ENCODE measurements around the gene DLG4. TPM values are rescaled to one million over a fixed set of nuclear protein-coding genes. Genes with fewer than 3 reads are reported as not detected.

The DLG4 gene
- total RNA-seq (2022) (2.0 and 4.6 TPM in 2 replicates), Bru-seq, nascent RNA (percentile 23 among the genes with signal in this experiment), BruChase-seq, experiment 1, labeled RNA remaining after a 6-hour chase (percentile 29 among the genes with signal in this experiment), BruChase-seq, experiment 2, labeled RNA remaining after a 2-hour chase (percentile 26 among the genes with signal in this experiment)
- long read RNA-seq = 0 reads

DNA sequence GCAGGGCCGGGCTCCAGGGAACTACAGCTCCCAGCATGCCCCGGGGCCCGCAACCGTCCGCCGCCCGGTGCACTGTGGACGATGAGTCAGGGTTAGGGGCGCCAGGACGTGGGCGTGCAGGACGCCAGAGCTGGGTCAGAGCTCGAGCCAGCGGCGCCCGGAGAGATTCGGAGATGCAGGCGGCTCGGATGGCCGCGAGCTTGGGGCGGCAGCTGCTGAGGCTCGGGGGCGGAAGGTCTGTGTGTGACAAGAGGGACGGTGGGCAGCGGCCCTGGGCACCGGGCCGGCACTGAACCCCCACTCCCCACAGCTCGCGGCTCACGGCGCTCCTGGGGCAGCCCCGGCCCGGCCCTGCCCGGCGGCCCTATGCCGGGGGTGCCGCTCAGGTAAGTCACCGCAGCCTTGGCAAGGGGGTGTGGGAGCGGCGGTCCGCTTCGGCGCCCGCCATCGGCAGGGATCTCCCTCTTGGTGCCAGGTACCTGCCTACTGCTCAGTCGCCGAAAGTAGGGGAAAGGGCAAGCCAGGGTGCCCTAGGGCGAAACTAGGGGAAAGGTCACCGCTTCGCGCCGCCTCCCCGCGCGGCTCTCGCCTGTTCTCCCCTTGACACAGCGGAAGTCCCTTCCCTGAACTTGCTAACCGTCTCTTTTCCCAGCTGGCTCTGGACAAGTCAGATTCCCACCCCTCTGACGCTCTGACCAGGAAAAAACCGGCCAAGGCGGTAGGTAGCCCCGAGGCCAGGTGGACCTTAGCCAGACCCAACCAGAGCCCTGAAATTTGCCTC, at the start of gene DLG4, which contains the start of gene ACADVL:
TSS of gene DLG4 (minus strand) at position 25 of the 781 bp plus-strand sequence.
TSS of gene ACADVL (plus strand) at position 127 of the 781 bp plus-strand sequence. CDS start at position 174, 47 bp downstream.
- CTCF ChIA-PET = interaction anchor here (0.9 to 2.1 kb wide), 6 partner anchors 14 to 298 kb away, joined by 3 to 11 read pairs (median 4); partner anchors contain the start of gene DVL2
- Mint-ChIP-seq H3K9me3 (ENCODE audit: low read depth, unreplicated experiment) (no peaks in the 10 kb centered on the region), H3K27ac (ENCODE audit: unreplicated experiment) (peak within 1 kb of the TSS; percentile 94), H3K27me3 (ENCODE audit: unreplicated experiment) (peaks cover 14% of the 10 kb centered on the region), H3K4me1 (ENCODE audit: low read depth, unreplicated experiment) (no peaks in the 10 kb centered on the region), H3K36me3 (ENCODE audit: insufficient read depth, unreplicated experiment) (peaks cover 44% of the 10 kb centered on the region), H3K4me3 (ENCODE audit: low read depth, unreplicated experiment) (peak within 1 kb of the TSS; percentile 96)
- intact Hi-C loops (cut with micrococcal nuclease; ENCODE audit: unreplicated experiment) = no loop called here
- TF ChIP-seq CTCF (IDR thresholded peaks at IDR 0.05; ENCODE audit: unreplicated experiment) = no peak
- DNase-seq = peak; percentile 84
- BruUV-seq (replicated peaks) = TSS peak; percentile 25

GRCh38 chr17:7266784-7267183, 47.1 kb upstream of the DLG4 start:
- Mint-ChIP-seq H3K36me3 (ENCODE audit: insufficient read depth, unreplicated experiment) (peaks cover 27% of the 10 kb centered on the region), H3K4me3 (ENCODE audit: low read depth, unreplicated experiment) (no peak overlapping the region), H3K9me3 (ENCODE audit: low read depth, unreplicated experiment) (no peaks in the 10 kb centered on the region), H3K4me1 (ENCODE audit: low read depth, unreplicated experiment) (peaks cover 20% of the 10 kb centered on the region), H3K27me3 (ENCODE audit: unreplicated experiment) (no peaks in the 10 kb centered on the region), H3K27ac (ENCODE audit: unreplicated experiment) (no peak overlapping the region)
- TF ChIP-seq CTCF (IDR thresholded peaks at IDR 0.05; ENCODE audit: unreplicated experiment) = no peak
- no TSS peak for BruUV-seq (replicated peaks)
- CTCF ChIA-PET = no interaction called here
- no peak for DNase-seq
- intact Hi-C loops (cut with micrococcal nuclease; ENCODE audit: unreplicated experiment) = no loop called here

- Mint-ChIP-seq H3K9me3 (ENCODE audit: low read depth, unreplicated experiment) (no peaks in the 10 kb centered on the region), H3K27ac (ENCODE audit: unreplicated experiment) (peak overlapping the region; percentile 94), H3K27me3 (ENCODE audit: unreplicated experiment) (no peaks in the 10 kb centered on the region), H3K4me3 (ENCODE audit: low read depth, unreplicated experiment) (peak overlapping the region; percentile 90), H3K36me3 (ENCODE audit: insufficient read depth, unreplicated experiment) (peaks cover 57% of the 10 kb centered on the region), H3K4me1 (ENCODE audit: low read depth, unreplicated experiment) (peaks cover 20% of the 10 kb centered on the region)
- intact Hi-C loops (cut with micrococcal nuclease; ENCODE audit: unreplicated experiment) = no loop called here
- CTCF ChIA-PET = interaction anchor here (0.6 to 0.7 kb wide), 2 partner anchors 16 to 32 kb away, joined by 3 read pairs; no protein-coding TSS in a partner anchor
- DNase-seq = no peak
- no peak for TF ChIP-seq CTCF (IDR thresholded peaks at IDR 0.05; ENCODE audit: unreplicated experiment)
- BruUV-seq (replicated peaks) = no TSS peak
Observed at GRCh38 chr17:7263801-7264078, 44.1 kb upstream of the DLG4 start.

- BruUV-seq (replicated peaks) = TSS peak; percentile 25
- Mint-ChIP-seq H3K27me3 (ENCODE audit: unreplicated experiment) (no peaks in the 10 kb centered on the region), H3K4me3 (ENCODE audit: low read depth, unreplicated experiment) (peak overlapping the region; percentile 90), H3K4me1 (ENCODE audit: low read depth, unreplicated experiment) (peaks cover 20% of the 10 kb centered on the region), H3K9me3 (ENCODE audit: low read depth, unreplicated experiment) (no peaks in the 10 kb centered on the region), H3K27ac (ENCODE audit: unreplicated experiment) (peak overlapping the region; percentile 94), H3K36me3 (ENCODE audit: insufficient read depth, unreplicated experiment) (peaks cover 63% of the 10 kb centered on the region)
- CTCF ChIA-PET = interaction anchor here (0.7 to 1.0 kb wide), 2 partner anchors 21 to 33 kb away, joined by 3 to 5 read pairs; partner anchors contain the start of gene GABARAP
- intact Hi-C loops (cut with micrococcal nuclease; ENCODE audit: unreplicated experiment) = no loop called here
- DNase-seq = peak; percentile 68
- no peak for TF ChIP-seq CTCF (IDR thresholded peaks at IDR 0.05; ENCODE audit: unreplicated experiment)
Observed at GRCh38 chr17:7262935-7263800, 43.5 kb upstream of the DLG4 start.

All from Calu3 (cell line).